ENCODE measurements around the gene PRPF19. TPM values are rescaled to one million over a fixed set of nuclear protein-coding genes. Genes with fewer than 3 reads are reported as not detected.

PRPF19 gene
- total RNA-seq, 1 donor from 2014 or later: 61.9 TPM

GRCh38 chr11:60905047-60905446, 1.3 kb downstream of the PRPF19 start:
- TF ChIP-seq EZH2 (IDR thresholded peaks at IDR 0.05; ENCODE audit: insufficient read depth, low read length) (no peak), CTCF (IDR thresholded peaks at IDR 0.05; ENCODE audit: insufficient read depth, low read depth, low read length) (no peak)
- H3K4me2 ChIP-seq (ENCODE audit: low read length): peak overlapping the region; percentile 95
- peaks cover 2% of the 10 kb centered on the region for H3K36me3 Mint-ChIP-seq (ENCODE audit: low read depth, unreplicated experiment)
- H3K4me3 ChIP-seq (ENCODE audit: insufficient read depth, low read depth, low read length): peak overlapping the region; percentile 86
- FAIRE-seq: no peak
- H3K4me1 Mint-ChIP-seq (ENCODE audit: low read depth, unreplicated experiment): peaks cover 12% of the 10 kb centered on the region
- H3K9ac ChIP-seq (ENCODE audit: low read length): peak overlapping the region; percentile 94
- peaks cover 38% of the 10 kb centered on the region for H3K79me2 ChIP-seq (ENCODE audit: insufficient read depth, low read length)
- H4K20me1 ChIP-seq (ENCODE audit: insufficient read depth, low read length): peaks cover 57% of the 10 kb centered on the region
- no peak for DNase-seq (ENCODE audit: low read depth)
- H2AFZ ChIP-seq (ENCODE audit: low read depth, low read length): no peak overlapping the region
- H3K36me3 ChIP-seq (ENCODE audit: insufficient read depth, low read length): peaks cover 19% of the 10 kb centered on the region
- H3K27me3 ChIP-seq (ENCODE audit: insufficient read depth, low read length): no peaks in the 10 kb centered on the region
- H3K27ac ChIP-seq (ENCODE audit: low read depth, low read length): peak overlapping the region; percentile 86
- H3K9me3 ChIP-seq (ENCODE audit: insufficient read depth, low read depth, low read length): no peaks in the 10 kb centered on the region
- peak overlapping the region; percentile 92 for H3K4me3 Mint-ChIP-seq (ENCODE audit: unreplicated experiment)
- peaks cover 8% of the 10 kb centered on the region for H3K4me1 ChIP-seq (ENCODE audit: insufficient read depth, low read length)
- peaks cover 23% of the 10 kb centered on the region for H3K27me3 Mint-ChIP-seq (ENCODE audit: low read depth, unreplicated experiment)
- peak overlapping the region; percentile 84 for H3K27ac Mint-ChIP-seq (ENCODE audit: unreplicated experiment)
- peaks cover 4% of the 10 kb centered on the region for H3K9me3 Mint-ChIP-seq (ENCODE audit: unreplicated experiment)

DNA sequence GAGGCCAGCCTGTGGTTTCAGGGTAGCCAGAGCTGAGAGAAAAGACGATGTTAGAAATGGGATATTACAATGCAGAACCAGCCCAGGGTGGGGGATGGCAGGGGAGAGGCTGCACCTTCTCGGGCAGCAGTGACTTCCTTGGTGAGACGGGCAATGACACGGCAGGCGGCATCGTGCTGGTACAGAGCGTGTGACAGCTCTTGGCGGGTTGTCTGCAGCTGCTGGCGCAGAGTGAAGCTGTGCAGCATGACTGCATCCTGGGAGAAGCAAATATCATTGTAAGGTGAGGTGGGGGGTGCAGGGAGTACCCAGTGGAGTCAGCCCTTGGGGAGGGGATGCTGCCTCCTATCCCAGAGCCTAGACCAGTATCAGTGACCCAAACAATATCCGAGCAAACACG, 3.8 kb downstream of the PRPF19 start:
- Mint-ChIP-seq H3K4me1 (ENCODE audit: low read depth, unreplicated experiment) (peaks cover 12% of the 10 kb centered on the region), H3K27ac (ENCODE audit: unreplicated experiment) (no peak overlapping the region), H3K4me3 (ENCODE audit: unreplicated experiment) (no peak overlapping the region), H3K36me3 (ENCODE audit: low read depth, unreplicated experiment) (peaks cover 5% of the 10 kb centered on the region), H3K27me3 (ENCODE audit: low read depth, unreplicated experiment) (peaks cover under 1% of the 10 kb centered on the region), H3K9me3 (ENCODE audit: unreplicated experiment) (no peaks in the 10 kb centered on the region)
- TF ChIP-seq EZH2 (IDR thresholded peaks at IDR 0.05; ENCODE audit: insufficient read depth, low read length): no peak
- TF ChIP-seq CTCF (IDR thresholded peaks at IDR 0.05; ENCODE audit: insufficient read depth, low read depth, low read length): no peak
- no peak for FAIRE-seq
- Histone ChIP-seq H3K36me3 (ENCODE audit: insufficient read depth, low read length) (peaks cover 36% of the 10 kb centered on the region), H3K79me2 (ENCODE audit: insufficient read depth, low read length) (peaks cover 38% of the 10 kb centered on the region), H3K9me3 (ENCODE audit: insufficient read depth, low read depth, low read length) (no peaks in the 10 kb centered on the region), H3K9ac (ENCODE audit: low read length) (no peak overlapping the region), H3K27me3 (ENCODE audit: insufficient read depth, low read length) (no peaks in the 10 kb centered on the region), H2AFZ (ENCODE audit: low read depth, low read length) (no peak overlapping the region), H3K27ac (ENCODE audit: low read depth, low read length) (no peak overlapping the region), H3K4me3 (ENCODE audit: insufficient read depth, low read depth, low read length) (no peak overlapping the region), H4K20me1 (ENCODE audit: insufficient read depth, low read length) (peaks cover 74% of the 10 kb centered on the region), H3K4me1 (ENCODE audit: insufficient read depth, low read length) (peaks cover 8% of the 10 kb centered on the region), H3K4me2 (ENCODE audit: low read length) (no peak overlapping the region)
- no peak for DNase-seq (ENCODE audit: low read depth)

- Histone ChIP-seq H3K9ac (ENCODE audit: low read length) (no peak overlapping the region), H3K4me1 (ENCODE audit: insufficient read depth, low read length) (peaks cover 8% of the 10 kb centered on the region), H3K36me3 (ENCODE audit: insufficient read depth, low read length) (peaks cover 53% of the 10 kb centered on the region), H3K79me2 (ENCODE audit: insufficient read depth, low read length) (peaks cover 33% of the 10 kb centered on the region), H3K4me3 (ENCODE audit: insufficient read depth, low read depth, low read length) (no peak overlapping the region), H3K9me3 (ENCODE audit: insufficient read depth, low read depth, low read length) (no peaks in the 10 kb centered on the region), H3K27ac (ENCODE audit: low read depth, low read length) (no peak overlapping the region), H3K4me2 (ENCODE audit: low read length) (no peak overlapping the region), H4K20me1 (ENCODE audit: insufficient read depth, low read length) (peaks cover 72% of the 10 kb centered on the region), H3K27me3 (ENCODE audit: insufficient read depth, low read length) (no peaks in the 10 kb centered on the region), H2AFZ (ENCODE audit: low read depth, low read length) (no peak overlapping the region)
- FAIRE-seq (no peak), DNase-seq (ENCODE audit: low read depth) (no peak)
- H3K27me3 Mint-ChIP-seq (ENCODE audit: low read depth, unreplicated experiment): no peaks in the 10 kb centered on the region
- TF ChIP-seq EZH2 (IDR thresholded peaks at IDR 0.05; ENCODE audit: insufficient read depth, low read length) (no peak), CTCF (IDR thresholded peaks at IDR 0.05; ENCODE audit: insufficient read depth, low read depth, low read length) (no peak)
- H3K36me3 Mint-ChIP-seq (ENCODE audit: low read depth, unreplicated experiment): peaks cover 7% of the 10 kb centered on the region
- H3K9me3 Mint-ChIP-seq (ENCODE audit: unreplicated experiment): no peaks in the 10 kb centered on the region
- H3K4me1 Mint-ChIP-seq (ENCODE audit: low read depth, unreplicated experiment): peaks cover 12% of the 10 kb centered on the region
- H3K27ac Mint-ChIP-seq (ENCODE audit: unreplicated experiment): no peak overlapping the region
- no peak overlapping the region for H3K4me3 Mint-ChIP-seq (ENCODE audit: unreplicated experiment)
Observed at GRCh38 chr11:60900673-60901404, 5.5 kb downstream of the PRPF19 start.

Data from astrocyte (in vitro differentiated cells and primary cell).